Naive B cell (primary cell): ENCODE data around the gene MMADHC. TPM values are rescaled to one million over a fixed set of nuclear protein-coding genes. Genes with fewer than 3 reads are reported as not detected.

Source experiments
- ATAC-seq, 2 donors: fragments of 150-1000 bp; cut with Tn5 transposase; 2 replicates each; pipeline ENCODE4 v1.10.0; 2021; ENCODE audit warnings: low read depth in 2 of 2, mild to moderate bottlenecking in 2 of 2, moderate library complexity in 2 of 2
- DNase-seq: peaks from one replicate; pipeline ENCODE4 v3.0.0; 2022
- H3K27ac Mint-ChIP-seq, 6 donors: one replicate each; pipeline ENCODE4 v1.8.0; 2020 to 2022; ENCODE audit warnings: mild to moderate bottlenecking in 6 of 6, mixed read lengths in 6 of 6, moderate library complexity in 5 of 6, inconsistent platforms in 2 of 6
- H3K27me3 Mint-ChIP-seq, 3 donors: one replicate each; pipeline ENCODE4 v1.8.0; 2021 to 2022; ENCODE audit warnings: mixed read lengths in 3 of 3, mild to moderate bottlenecking in 1 of 3
- H3K36me3 Mint-ChIP-seq, 2 donors: one replicate each; pipeline ENCODE4 v1.8.0; 2020 to 2022; ENCODE audit warnings: mixed read lengths in 2 of 2, inconsistent platforms in 1 of 2, mild to moderate bottlenecking in 1 of 2
- H3K4me1 Mint-ChIP-seq, 3 donors: one replicate each; pipeline ENCODE4 v1.8.0; 2020 to 2022; ENCODE audit warnings: mixed read lengths in 3 of 3, inconsistent platforms in 1 of 3, mild to moderate bottlenecking in 1 of 3, moderate library complexity in 1 of 3
- H3K4me3 Mint-ChIP-seq, 8 donors: one replicate each; pipeline ENCODE4 v1.8.0; 2020 to 2022; ENCODE audit warnings: mild to moderate bottlenecking in 8 of 8, mixed read lengths in 8 of 8, moderate library complexity in 8 of 8, inconsistent platforms in 2 of 8
- H3K9me3 Mint-ChIP-seq, 7 donors: one replicate each; pipeline ENCODE4 v1.8.0; 2020 to 2022; ENCODE audit warnings: mixed read lengths in 7 of 7, mild to moderate bottlenecking in 5 of 7, inconsistent platforms in 2 of 7, moderate library complexity in 1 of 7
- polyA plus RNA-seq, 6 donors: library from polyadenylated mRNA; unstranded; fragments of 300-500 nt; fragmentation: Illumina TruSeq; gene quantifications; one replicate each; pipeline ENCODE4 v1.2.3, GENCODE V29; 2021; ENCODE audit warnings: low read depth in 6 of 6

MMADHC gene
- polyA plus RNA-seq, result 100 to 1,000 TPM; 100 to 164 (median 137) TPM

GRCh38 chr2:149587220-149587949 lies at the start of gene MMADHC:
MMADHC (minus strand) TSS chr2:149587775; CDS start chr2:149587097, 678 bp downstream.
- H3K27me3 Mint-ChIP-seq, result peaks cover 10 to 25% (median 16%) of the 10 kb centered on the region in 3 donors
- H3K4me3 Mint-ChIP-seq, result peak within 1 kb of the TSS; percentile 95 to 100 (median 97)
- DNase-seq (peak; percentile 90), ATAC-seq (peak; percentile 94 to 95)
- H3K36me3 Mint-ChIP-seq, result no peaks in the 10 kb centered on the region
- H3K27ac Mint-ChIP-seq, result peak within 1 kb of the TSS; percentile 98 to 100 (median 99)
- H3K4me1 Mint-ChIP-seq, result peaks cover 31 to 33% (median 33%) of the 10 kb centered on the region in 3 donors
- H3K9me3 Mint-ChIP-seq, result peaks cover 0 to 3% (median 0%) of the 10 kb centered on the region in 7 donors

- DNase-seq (no peak), ATAC-seq (no peak)
- H3K4me1 Mint-ChIP-seq, result no peaks in the 10 kb centered on the region
- no peaks in the 10 kb centered on the region for H3K36me3 Mint-ChIP-seq
- no peak overlapping the region for H3K4me3 Mint-ChIP-seq
- H3K27ac Mint-ChIP-seq, result no peak overlapping the region
- H3K27me3 Mint-ChIP-seq, result no peaks in the 10 kb centered on the region
- H3K9me3 Mint-ChIP-seq, result peaks cover 2 to 14% (median 4%) of the 10 kb centered on the region in 7 donors
Measured at GRCh38 chr2:149634103-149634502, 46.5 kb upstream of the MMADHC start.

- Mint-ChIP-seq H3K9me3 (peaks cover 0 to 4% (median 0%) of the 10 kb centered on the region in 7 donors), H3K27ac (no peak overlapping the region), H3K36me3 (no peaks in the 10 kb centered on the region), H3K4me1 (peaks cover 0 to 8% (median 0%) of the 10 kb centered on the region in 3 donors), H3K4me3 (no peak overlapping the region), H3K27me3 (no peaks in the 10 kb centered on the region)
- ATAC-seq (no peak), DNase-seq (no peak)
Measured at GRCh38 chr2:149630445-149630844, 42.9 kb upstream of the MMADHC start.

GRCh38 chr2:149629026-149629425 lies 41.5 kb upstream of the MMADHC start:
- Mint-ChIP-seq H3K36me3 (no peaks in the 10 kb centered on the region), H3K9me3 (no peaks in the 10 kb centered on the region), H3K27ac (no peak overlapping the region), H3K4me3 (no peak overlapping the region), H3K4me1 (peaks cover 0 to 8% (median 0%) of the 10 kb centered on the region in 3 donors), H3K27me3 (peaks cover 0 to 6% (median 0%) of the 10 kb centered on the region in 3 donors)
- ATAC-seq (no peak), DNase-seq (no peak)

- no peak overlapping the region for H3K27ac Mint-ChIP-seq
- H3K4me3 Mint-ChIP-seq, result no peak overlapping the region
- H3K9me3 Mint-ChIP-seq, result no peaks in the 10 kb centered on the region
- no peak for DNase-seq
- peaks cover 7 to 14% (median 11%) of the 10 kb centered on the region in 3 donors for H3K27me3 Mint-ChIP-seq
- no peak for ATAC-seq
- H3K36me3 Mint-ChIP-seq, result no peaks in the 10 kb centered on the region
- peaks cover 0 to 8% (median 0%) of the 10 kb centered on the region in 3 donors for H3K4me1 Mint-ChIP-seq
Measured at GRCh38 chr2:149627111-149627801, 39.7 kb upstream of the MMADHC start.

- ATAC-seq, result no peak
- no peak overlapping the region for H3K27ac Mint-ChIP-seq
- no peak for DNase-seq
- H3K9me3 Mint-ChIP-seq, result no peaks in the 10 kb centered on the region
- peaks cover 10 to 23% (median 18%) of the 10 kb centered on the region in 3 donors for H3K27me3 Mint-ChIP-seq
- peaks cover 0 to 8% (median 0%) of the 10 kb centered on the region in 3 donors for H3K4me1 Mint-ChIP-seq
- no peak overlapping the region for H3K4me3 Mint-ChIP-seq
- H3K36me3 Mint-ChIP-seq, result no peaks in the 10 kb centered on the region
Measured at GRCh38 chr2:149625671-149626070, 38.1 kb upstream of the MMADHC start.

- ATAC-seq, result no peak
- peaks cover 11 to 27% (median 21%) of the 10 kb centered on the region in 3 donors for H3K27me3 Mint-ChIP-seq
- no peak overlapping the region for H3K4me3 Mint-ChIP-seq
- no peaks in the 10 kb centered on the region for H3K9me3 Mint-ChIP-seq
- peaks cover 0 to 8% (median 0%) of the 10 kb centered on the region in 3 donors for H3K4me1 Mint-ChIP-seq
- H3K27ac Mint-ChIP-seq, result no peak overlapping the region
- DNase-seq, result no peak
- no peaks in the 10 kb centered on the region for H3K36me3 Mint-ChIP-seq
Measured at GRCh38 chr2:149625271-149625670, 37.7 kb upstream of the MMADHC start.

- Mint-ChIP-seq H3K36me3 (no peaks in the 10 kb centered on the region), H3K4me1 (peaks cover 0 to 6% (median 0%) of the 10 kb centered on the region in 3 donors)
- ATAC-seq, result no peak
Measured at GRCh38 chr2:149622343-149622742, 34.8 kb upstream of the MMADHC start.

GRCh38 chr2:149617476-149617875 lies 29.9 kb upstream of the MMADHC start:
- H3K36me3 Mint-ChIP-seq, result no peaks in the 10 kb centered on the region
- H3K4me1 Mint-ChIP-seq, result no peaks in the 10 kb centered on the region
- no peak for ATAC-seq
- H3K9me3 Mint-ChIP-seq, result no peaks in the 10 kb centered on the region
- DNase-seq, result no peak
- peaks cover 13 to 35% (median 34%) of the 10 kb centered on the region in 3 donors for H3K27me3 Mint-ChIP-seq
- H3K27ac Mint-ChIP-seq, result no peak overlapping the region
- H3K4me3 Mint-ChIP-seq, result no peak overlapping the region

More at GRCh38 chr2:149622343-149622742, 34.8 kb upstream of the MMADHC start:
- no peak for DNase-seq
- no peaks in the 10 kb centered on the region for H3K9me3 Mint-ChIP-seq
- H3K4me3 Mint-ChIP-seq, result no peak overlapping the region
- peaks cover 11 to 45% (median 42%) of the 10 kb centered on the region in 3 donors for H3K27me3 Mint-ChIP-seq
- no peak overlapping the region for H3K27ac Mint-ChIP-seq

- DNase-seq (no peak), ATAC-seq (no peak)
- H3K4me1 Mint-ChIP-seq, result no peaks in the 10 kb centered on the region
- H3K9me3 Mint-ChIP-seq, result no peaks in the 10 kb centered on the region
- H3K4me3 Mint-ChIP-seq, result no peak overlapping the region
- H3K27ac Mint-ChIP-seq, result no peak overlapping the region
- peaks cover 16 to 39% (median 39%) of the 10 kb centered on the region in 3 donors for H3K27me3 Mint-ChIP-seq
- no peaks in the 10 kb centered on the region for H3K36me3 Mint-ChIP-seq
Measured at GRCh38 chr2:149616681-149617456, 29.3 kb upstream of the MMADHC start.

- peak overlapping the region in 1 of 6 donors; percentile 54 for H3K27ac Mint-ChIP-seq
- H3K4me3 Mint-ChIP-seq, result no peak overlapping the region
- no peaks in the 10 kb centered on the region for H3K36me3 Mint-ChIP-seq
- no peak for ATAC-seq
- H3K27me3 Mint-ChIP-seq, result peaks cover 12 to 28% (median 22%) of the 10 kb centered on the region in 3 donors
- H3K9me3 Mint-ChIP-seq, result peaks cover 0 to 1% (median 0%) of the 10 kb centered on the region in 7 donors
- no peaks in the 10 kb centered on the region for H3K4me1 Mint-ChIP-seq
- DNase-seq, result no peak
Measured at GRCh38 chr2:149613704-149614103, 26.1 kb upstream of the MMADHC start.

GRCh38 chr2:149612122-149612521 lies 24.5 kb upstream of the MMADHC start:
- Mint-ChIP-seq H3K27me3 (peaks cover 12 to 27% (median 27%) of the 10 kb centered on the region in 3 donors), H3K27ac (no peak overlapping the region), H3K9me3 (peaks cover 0 to 1% (median 0%) of the 10 kb centered on the region in 7 donors), H3K4me1 (no peaks in the 10 kb centered on the region), H3K36me3 (peaks cover 0 to 5% of the 10 kb centered on the region in 2 donors), H3K4me3 (no peak overlapping the region)
- ATAC-seq, result no peak
- DNase-seq, result no peak
